ENCODE data around the gene PRDX6. TPM values are rescaled to one million over a fixed set of nuclear protein-coding genes. Genes with fewer than 3 reads are reported as not detected.
"Not testable (repeated sequence)": the region's sequence is repeated elsewhere in the genome, so short reads cannot be mapped to it uniquely, and the experiment has no call there.

The PRDX6 gene
- polyA plus RNA-seq, 2 of the 4 experiments (the other 2 are of a cell fraction), result 246 TPM

- H3K4me1 ChIP-seq, result peaks cover 6% of the 10 kb centered on the region; the same call in 1 of the 3 replicates
- H3K9me3 ChIP-seq, result no peaks in the 10 kb centered on the region
- no peak for FAIRE-seq
- POLR2A ChIA-PET, result interaction anchor here (0.6 kb wide), 2 partner anchors 25 to 337 kb away, joined by 3 to 6 read pairs; no protein-coding TSS in a partner anchor
- TF ChIP-seq HOXA7 (CRISPR knock-in tag; IDR thresholded peaks at IDR 0.05), result no peak
- TF ChIP-seq ATOH8 (CRISPR knock-in tag; IDR thresholded peaks at IDR 0.05; ENCODE audit: low read depth), result no peak
- CTCF ChIA-PET, result interaction anchor here (2.3 kb wide), 1 partner anchor 23 kb away, joined by 8 read pairs; no protein-coding TSS in a partner anchor
- no peak overlapping the region for H3K4me2 ChIP-seq
- H3K27ac ChIP-seq, result peak overlapping the region in 1 of 2 experiments; percentile 51; a peak in 2 of 6 replicates
- ATAC-seq, result no peak
- H3K4me3 ChIP-seq, result no peak overlapping the region
- no peak for DNase-seq (ENCODE audit: low read depth in 1 of 2, low spot score in 1 of 2)
These were observed 23.2 kb upstream of the PRDX6 start for GRCh38 chr1:173453982-173454381.

- no peak for FAIRE-seq
- CTCF ChIA-PET, result no interaction called here
These were observed 22.1 kb upstream of the PRDX6 start for GRCh38 chr1:173454966-173455524.

GRCh38 chr1:173459885-173460284, 17.2 kb upstream of the PRDX6 start:
- CTCF ChIA-PET, result no interaction called here
- 53% methylated on average over 3 of the region's 4 CpGs for WGBS (ENCODE audit: missing lambda C conversion rate)
- no peak for FAIRE-seq

More at GRCh38 chr1:173454966-173455524, 22.1 kb upstream of the PRDX6 start:
- DNase-seq (ENCODE audit: low read depth in 1 of 2, low spot score in 1 of 2), result no peak
- no peak for ATAC-seq
- POLR2A ChIA-PET, result no interaction called here
- H3K9me3 ChIP-seq, result no peaks in the 10 kb centered on the region
- H3K27ac ChIP-seq, result no peak overlapping the region
- no peak overlapping the region for H3K4me3 ChIP-seq
- 92% methylated on average over 4 of the region's 4 CpGs for WGBS (ENCODE audit: missing lambda C conversion rate)
- TF ChIP-seq ESRRA (IDR thresholded peaks at IDR 0.05; ENCODE audit: borderline replicate concordance, low read length) (no peak), CBX2 (IDR thresholded peaks at IDR 0.05; ENCODE audit: borderline replicate concordance, low read depth) (no peak), EHF (CRISPR knock-in tag; IDR thresholded peaks at IDR 0.05) (no peak), FOSB (CRISPR knock-in tag; IDR thresholded peaks at IDR 0.05) (no peak), FOXS1 (CRISPR knock-in tag; IDR thresholded peaks at IDR 0.05) (no peak), RARB (CRISPR knock-in tag; IDR thresholded peaks at IDR 0.05) (no peak)
- peaks cover 6% of the 10 kb centered on the region; the same call in 1 of the 3 replicates for H3K4me1 ChIP-seq
- no peak overlapping the region for H3K4me2 ChIP-seq

GRCh38 chr1:173462666-173463065, 14.5 kb upstream of the PRDX6 start:
- DNase-seq (ENCODE audit: low read depth in 1 of 2, low spot score in 1 of 2); POLR2A ChIA-PET; H3K27ac ChIP-seq; FAIRE-seq; H3K4me1 ChIP-seq; ATAC-seq; H3K4me2 ChIP-seq; H3K4me3 ChIP-seq: not testable (repeated sequence)
- CTCF ChIA-PET, result interaction anchor here (0.9 to 2.1 kb wide), 3 partner anchors 14 to 43 kb away, joined by 3 to 6 read pairs (median 3); partner anchors contain the start of gene PRDX6
- H3K9me3 ChIP-seq, result peaks cover 18% of the 10 kb centered on the region; the same call in 2 of the 3 replicates
- WGBS (ENCODE audit: missing lambda C conversion rate), result 88% methylated on average over 2 of the region's 2 CpGs

More at GRCh38 chr1:173459885-173460284, 17.2 kb upstream of the PRDX6 start:
- Histone ChIP-seq H3K9me3 (0 out of 3 replicates have a peak, but pooled peaks cover 3% of the 10 kb centered on the region), H3K4me1 (no peaks in the 10 kb centered on the region), H3K4me2 (no peak overlapping the region), H3K27ac (no peak overlapping the region), H3K4me3 (no peak overlapping the region)
- TF ChIP-seq HOXB13 (CRISPR knock-in tag; IDR thresholded peaks at IDR 0.05; ENCODE audit: low read depth) (no peak), ELK1 (IDR thresholded peaks at IDR 0.05; ENCODE audit: low read depth, low read length) (no peak), ESRRA (IDR thresholded peaks at IDR 0.05; ENCODE audit: borderline replicate concordance, low read length) (no peak), RCOR1 (IDR thresholded peaks at IDR 0.05; ENCODE audit: low read depth, low read length) (no peak), REST (IDR thresholded peaks at IDR 0.05) (no peak)
- no peak for ATAC-seq
- POLR2A ChIA-PET, result no interaction called here
- DNase-seq (ENCODE audit: low read depth in 1 of 2, low spot score in 1 of 2), result no peak

GRCh38 chr1:173464185-173464584, 12.9 kb upstream of the PRDX6 start:
- CTCF ChIA-PET, result interaction anchor here (1.0 kb wide), 1 partner anchor 15 kb away, joined by 3 read pairs; no protein-coding TSS in a partner anchor
- peaks cover 23% of the 10 kb centered on the region; the same call in 2 of the 3 replicates for H3K9me3 ChIP-seq
- H3K27ac ChIP-seq; DNase-seq (ENCODE audit: low read depth in 1 of 2, low spot score in 1 of 2); H3K4me2 ChIP-seq; H3K4me3 ChIP-seq; FAIRE-seq; POLR2A ChIA-PET; ATAC-seq; H3K4me1 ChIP-seq: not testable (repeated sequence)
- WGBS (ENCODE audit: missing lambda C conversion rate), result 40% methylated on average over 2 of the region's 2 CpGs
